ENCODE data around the gene CLDN6.
A peak's percentile ranks its signal among the peaks of the same experiment; 100 is the strongest.

Gene CLDN6

GRCh38 chr16:2981899-2982250, 36.1 kb downstream of the CLDN6 start:
- no CpG with 5 or more reads among the region's 4 CpGs for WGBS (ENCODE audit: extremely low coverage, insufficient coverage, low lambda C conversion rate)
- H3K56ac ChIP-seq (ENCODE audit: low read length): peak overlapping the region; percentile 99
- peaks cover 2% of the 10 kb centered on the region for H3K4me1 ChIP-seq (ENCODE audit: control insufficient read depth, low read depth, low read length)
- peak overlapping the region; percentile 15 for H3K18ac ChIP-seq (ENCODE audit: low read length)
- peak overlapping the region; percentile 97 for H3K9ac ChIP-seq (ENCODE audit: low read length)
- H3K4me3 ChIP-seq (ENCODE audit: low read length): no peak overlapping the region
- H4K5ac ChIP-seq (ENCODE audit: low read length): no peak overlapping the region
- H3K79me1 ChIP-seq (ENCODE audit: low read length): peaks cover 11% of the 10 kb centered on the region
- no peaks in the 10 kb centered on the region for H3K27me3 ChIP-seq (ENCODE audit: insufficient read depth, low read length, poor library complexity)
- peak; percentile 69 for DNase-seq
- no peak overlapping the region for H2AK5ac ChIP-seq (ENCODE audit: low read length)
- H2BK120ac ChIP-seq (ENCODE audit: low read depth, low read length): no peak overlapping the region
- peaks cover 3% of the 10 kb centered on the region for H3K36me3 ChIP-seq (ENCODE audit: control insufficient read depth, insufficient read depth, low read length)
- peak overlapping the region; percentile 40 for H2BK5ac ChIP-seq (ENCODE audit: low read length)
- H3K27ac ChIP-seq (ENCODE audit: low read depth, low read length): peak overlapping the region; percentile 82
- no peak overlapping the region for H4K8ac ChIP-seq (ENCODE audit: low read depth, low read length)
- peaks cover 11% of the 10 kb centered on the region for H3K79me2 ChIP-seq (ENCODE audit: control insufficient read depth, insufficient read depth, low read length)
- H2BK15ac ChIP-seq (replicated peaks; ENCODE audit: low read depth): no peak overlapping the region
- peak overlapping the region; percentile 3 for H3K4me2 ChIP-seq (ENCODE audit: low read length)
- no peak overlapping the region for H3K23ac ChIP-seq (ENCODE audit: low read length)
- no peak overlapping the region for H3K4ac ChIP-seq (ENCODE audit: low read depth, low read length)

GRCh38 chr16:2981177-2981898, 36.6 kb downstream of the CLDN6 start:
- no peak overlapping the region for H2BK120ac ChIP-seq (ENCODE audit: low read depth, low read length)
- peaks cover 2% of the 10 kb centered on the region for H3K4me1 ChIP-seq (ENCODE audit: control insufficient read depth, low read depth, low read length)
- no peak overlapping the region for H2BK15ac ChIP-seq (replicated peaks; ENCODE audit: low read depth)
- no peak overlapping the region for H4K5ac ChIP-seq (ENCODE audit: low read length)
- no peak overlapping the region for H4K8ac ChIP-seq (ENCODE audit: low read depth, low read length)
- H3K79me2 ChIP-seq (ENCODE audit: control insufficient read depth, insufficient read depth, low read length): peaks cover 11% of the 10 kb centered on the region
- peak overlapping the region; percentile 99 for H3K56ac ChIP-seq (ENCODE audit: low read length)
- H3K23ac ChIP-seq (ENCODE audit: low read length): peak overlapping the region; percentile 97
- no peak overlapping the region for H3K4me3 ChIP-seq (ENCODE audit: low read length)
- peak overlapping the region; percentile 82 for H3K27ac ChIP-seq (ENCODE audit: low read depth, low read length)
- peaks cover 4% of the 10 kb centered on the region for H3K36me3 ChIP-seq (ENCODE audit: control insufficient read depth, insufficient read depth, low read length)
- no peak overlapping the region for H2AK5ac ChIP-seq (ENCODE audit: low read length)
- H3K9ac ChIP-seq (ENCODE audit: low read length): peak overlapping the region; percentile 97
- peak; percentile 88 for DNase-seq
- H3K4me2 ChIP-seq (ENCODE audit: low read length): peak overlapping the region; percentile 3
- WGBS (ENCODE audit: extremely low coverage, insufficient coverage, low lambda C conversion rate): no CpG with 5 or more reads among the region's 33 CpGs
- H2BK5ac ChIP-seq (ENCODE audit: low read length): peak overlapping the region; percentile 40
- H3K79me1 ChIP-seq (ENCODE audit: low read length): peaks cover 11% of the 10 kb centered on the region
- peak overlapping the region; percentile 96 for H3K4ac ChIP-seq (ENCODE audit: low read depth, low read length)
- no peaks in the 10 kb centered on the region for H3K27me3 ChIP-seq (ENCODE audit: insufficient read depth, low read length, poor library complexity)
- peak overlapping the region; percentile 96 for H3K18ac ChIP-seq (ENCODE audit: low read length)

- H3K36me3 ChIP-seq (ENCODE audit: control insufficient read depth, insufficient read depth, low read length): peaks cover 6% of the 10 kb centered on the region
- peak within 1 kb of the TSS; percentile 97 for H3K4ac ChIP-seq (ENCODE audit: low read depth, low read length)
- H2BK5ac ChIP-seq (ENCODE audit: low read length): peak within 1 kb of the TSS; percentile 99
- peak within 1 kb of the TSS; percentile 37 for H2BK120ac ChIP-seq (ENCODE audit: low read depth, low read length)
- no peak within 1 kb of the TSS for H4K5ac ChIP-seq (ENCODE audit: low read length)
- H2BK15ac ChIP-seq (replicated peaks; ENCODE audit: low read depth): no peak within 1 kb of the TSS
- peak within 1 kb of the TSS; percentile 97 for H3K4me2 ChIP-seq (ENCODE audit: low read length)
- peak within 1 kb of the TSS; percentile 86 for H3K4me3 ChIP-seq (ENCODE audit: low read length)
- peak within 1 kb of the TSS; percentile 97 for H3K18ac ChIP-seq (ENCODE audit: low read length)
- H3K27me3 ChIP-seq (ENCODE audit: insufficient read depth, low read length, poor library complexity): no peaks in the 10 kb centered on the region
- no CpG with 5 or more reads among the region's 91 CpGs for WGBS (ENCODE audit: extremely low coverage, insufficient coverage, low lambda C conversion rate)
- H3K27ac ChIP-seq (ENCODE audit: low read depth, low read length): peak within 1 kb of the TSS; percentile 82
- peak within 1 kb of the TSS; percentile 97 for H4K8ac ChIP-seq (ENCODE audit: low read depth, low read length)
- peaks cover 11% of the 10 kb centered on the region for H3K79me2 ChIP-seq (ENCODE audit: control insufficient read depth, insufficient read depth, low read length)
- H2AK5ac ChIP-seq (ENCODE audit: low read length): peak within 1 kb of the TSS; percentile 36
- H3K4me1 ChIP-seq (ENCODE audit: control insufficient read depth, low read depth, low read length): peaks cover 2% of the 10 kb centered on the region
- peaks cover 11% of the 10 kb centered on the region for H3K79me1 ChIP-seq (ENCODE audit: low read length)
- H3K23ac ChIP-seq (ENCODE audit: low read length): peak within 1 kb of the TSS; percentile 97
- peak within 1 kb of the TSS; percentile 99 for H3K56ac ChIP-seq (ENCODE audit: low read length)
- peak within 1 kb of the TSS; percentile 97 for H3K9ac ChIP-seq (ENCODE audit: low read length)
- peak; percentile 87 for DNase-seq
These were observed 37.5 kb downstream of the CLDN6 start, which contains the start of gene PKMYT1 for GRCh38 chr16:2980227-2981176. Gene PKMYT1, minus strand, starts transcription at chr16:2980446. Its CDS starts 789 bp downstream, at chr16:2979657.

DNA sequence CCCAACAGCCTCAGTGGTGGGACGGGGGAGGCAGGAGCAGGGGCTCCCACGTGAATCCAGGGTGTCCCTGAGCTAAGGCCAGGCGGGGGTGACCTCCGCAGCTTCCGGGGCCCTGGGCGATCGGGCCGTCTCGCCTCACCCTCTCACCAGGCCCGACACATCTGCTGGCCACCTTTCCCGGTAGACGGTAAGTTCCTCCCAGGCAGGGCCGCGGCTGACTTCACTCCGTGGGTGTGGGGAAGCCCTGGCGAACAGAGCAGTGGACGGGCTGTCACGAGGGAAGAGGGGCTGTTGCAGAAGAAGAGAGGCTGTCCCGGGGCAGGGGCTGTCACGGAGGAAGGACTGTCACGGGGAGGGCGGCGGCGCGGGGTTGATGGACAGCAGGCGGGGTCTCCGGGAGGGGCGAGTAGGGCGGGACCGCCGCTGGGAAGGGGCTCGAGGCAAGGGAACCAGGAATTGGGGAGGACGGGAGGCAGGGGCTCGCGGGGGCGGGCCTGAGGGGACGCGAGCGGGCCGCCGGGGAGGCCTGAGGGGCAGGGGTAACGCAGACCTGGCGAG, 38.2 kb downstream of the CLDN6 start:
- no peak for DNase-seq
- H2BK5ac ChIP-seq (ENCODE audit: low read length): peak overlapping the region; percentile 59
- H3K27me3 ChIP-seq (ENCODE audit: insufficient read depth, low read length, poor library complexity): no peaks in the 10 kb centered on the region
- peak overlapping the region; percentile 97 for H3K56ac ChIP-seq (ENCODE audit: low read length)
- H4K5ac ChIP-seq (ENCODE audit: low read length): no peak overlapping the region
- peak overlapping the region; percentile 66 for H3K23ac ChIP-seq (ENCODE audit: low read length)
- H3K4me2 ChIP-seq (ENCODE audit: low read length): peak overlapping the region; percentile 97
- peaks cover 11% of the 10 kb centered on the region for H3K79me1 ChIP-seq (ENCODE audit: low read length)
- WGBS (ENCODE audit: extremely low coverage, insufficient coverage, low lambda C conversion rate): no CpG with 5 or more reads among the region's 43 CpGs
- H3K4ac ChIP-seq (ENCODE audit: low read depth, low read length): peak overlapping the region; percentile 97
- peaks cover 11% of the 10 kb centered on the region for H3K79me2 ChIP-seq (ENCODE audit: control insufficient read depth, insufficient read depth, low read length)
- H2AK5ac ChIP-seq (ENCODE audit: low read length): no peak overlapping the region
- peaks cover 6% of the 10 kb centered on the region for H3K36me3 ChIP-seq (ENCODE audit: control insufficient read depth, insufficient read depth, low read length)
- peak overlapping the region; percentile 96 for H3K9ac ChIP-seq (ENCODE audit: low read length)
- H3K4me3 ChIP-seq (ENCODE audit: low read length): peak overlapping the region; percentile 86
- H4K8ac ChIP-seq (ENCODE audit: low read depth, low read length): peak overlapping the region; percentile 83
- peak overlapping the region; percentile 81 for H3K27ac ChIP-seq (ENCODE audit: low read depth, low read length)
- peaks cover 2% of the 10 kb centered on the region for H3K4me1 ChIP-seq (ENCODE audit: control insufficient read depth, low read depth, low read length)
- peak overlapping the region; percentile 37 for H2BK120ac ChIP-seq (ENCODE audit: low read depth, low read length)
- H3K18ac ChIP-seq (ENCODE audit: low read length): peak overlapping the region; percentile 97
- no peak overlapping the region for H2BK15ac ChIP-seq (replicated peaks; ENCODE audit: low read depth)

DNA sequence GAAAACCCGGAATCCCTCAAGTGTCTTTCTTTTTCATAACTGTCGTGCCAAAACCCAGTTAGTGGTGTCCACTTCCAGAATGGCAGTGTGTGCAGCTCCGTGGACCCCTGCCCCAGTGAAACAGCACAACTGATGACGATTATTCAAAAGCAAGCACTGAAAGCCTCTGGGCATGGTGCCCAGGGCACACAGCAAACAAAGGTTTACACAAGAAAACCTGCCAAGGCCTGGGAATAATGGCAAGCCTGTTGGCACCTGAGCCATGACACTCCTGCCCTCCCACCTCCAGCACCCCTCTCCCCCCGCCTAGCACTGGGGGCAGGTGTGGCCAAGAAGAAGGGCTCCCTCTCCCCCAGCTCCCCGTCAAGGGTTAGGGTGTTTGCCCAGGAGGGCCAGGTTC, 40.5 kb downstream of the CLDN6 start:
- WGBS (ENCODE audit: extremely low coverage, insufficient coverage, low lambda C conversion rate): no CpG with 5 or more reads among the region's 6 CpGs
- no peak overlapping the region for H3K27ac ChIP-seq (ENCODE audit: low read depth, low read length)

More for the DNA sequence above, 40.5 kb downstream of the CLDN6 start:
- H3K79me2 ChIP-seq (ENCODE audit: control insufficient read depth, insufficient read depth, low read length): peaks cover 11% of the 10 kb centered on the region
- H3K79me1 ChIP-seq (ENCODE audit: low read length): peaks cover 11% of the 10 kb centered on the region
- H3K18ac ChIP-seq (ENCODE audit: low read length): no peak overlapping the region
- no peak overlapping the region for H2BK5ac ChIP-seq (ENCODE audit: low read length)
- peaks cover 8% of the 10 kb centered on the region for H3K36me3 ChIP-seq (ENCODE audit: control insufficient read depth, insufficient read depth, low read length)
- no peak overlapping the region for H3K4ac ChIP-seq (ENCODE audit: low read depth, low read length)
- DNase-seq: no peak
- no peak overlapping the region for H4K8ac ChIP-seq (ENCODE audit: low read depth, low read length)
- H3K56ac ChIP-seq (ENCODE audit: low read length): no peak overlapping the region
- H2BK15ac ChIP-seq (replicated peaks; ENCODE audit: low read depth): no peak overlapping the region
- H3K4me1 ChIP-seq (ENCODE audit: control insufficient read depth, low read depth, low read length): peaks cover 2% of the 10 kb centered on the region
- no peaks in the 10 kb centered on the region for H3K27me3 ChIP-seq (ENCODE audit: insufficient read depth, low read length, poor library complexity)
- H3K4me2 ChIP-seq (ENCODE audit: low read length): no peak overlapping the region
- H2BK120ac ChIP-seq (ENCODE audit: low read depth, low read length): no peak overlapping the region
- no peak overlapping the region for H3K4me3 ChIP-seq (ENCODE audit: low read length)
- H3K9ac ChIP-seq (ENCODE audit: low read length): no peak overlapping the region
- no peak overlapping the region for H2AK5ac ChIP-seq (ENCODE audit: low read length)
- no peak overlapping the region for H3K23ac ChIP-seq (ENCODE audit: low read length)
- H4K5ac ChIP-seq (ENCODE audit: low read length): no peak overlapping the region
